GM19023 (cell line): ENCODE data around the gene NUDCD3.

Source experiments
- ATAC-seq: cut with Tn5 transposase; IDR thresholded peaks from one replicate; pipeline ENCODE4 v1.9.1; 2021; ENCODE audit warnings: mild to moderate bottlenecking, moderate library complexity; ENCODE audit not compliant: unreplicated experiment

NUDCD3 gene

DNA sequence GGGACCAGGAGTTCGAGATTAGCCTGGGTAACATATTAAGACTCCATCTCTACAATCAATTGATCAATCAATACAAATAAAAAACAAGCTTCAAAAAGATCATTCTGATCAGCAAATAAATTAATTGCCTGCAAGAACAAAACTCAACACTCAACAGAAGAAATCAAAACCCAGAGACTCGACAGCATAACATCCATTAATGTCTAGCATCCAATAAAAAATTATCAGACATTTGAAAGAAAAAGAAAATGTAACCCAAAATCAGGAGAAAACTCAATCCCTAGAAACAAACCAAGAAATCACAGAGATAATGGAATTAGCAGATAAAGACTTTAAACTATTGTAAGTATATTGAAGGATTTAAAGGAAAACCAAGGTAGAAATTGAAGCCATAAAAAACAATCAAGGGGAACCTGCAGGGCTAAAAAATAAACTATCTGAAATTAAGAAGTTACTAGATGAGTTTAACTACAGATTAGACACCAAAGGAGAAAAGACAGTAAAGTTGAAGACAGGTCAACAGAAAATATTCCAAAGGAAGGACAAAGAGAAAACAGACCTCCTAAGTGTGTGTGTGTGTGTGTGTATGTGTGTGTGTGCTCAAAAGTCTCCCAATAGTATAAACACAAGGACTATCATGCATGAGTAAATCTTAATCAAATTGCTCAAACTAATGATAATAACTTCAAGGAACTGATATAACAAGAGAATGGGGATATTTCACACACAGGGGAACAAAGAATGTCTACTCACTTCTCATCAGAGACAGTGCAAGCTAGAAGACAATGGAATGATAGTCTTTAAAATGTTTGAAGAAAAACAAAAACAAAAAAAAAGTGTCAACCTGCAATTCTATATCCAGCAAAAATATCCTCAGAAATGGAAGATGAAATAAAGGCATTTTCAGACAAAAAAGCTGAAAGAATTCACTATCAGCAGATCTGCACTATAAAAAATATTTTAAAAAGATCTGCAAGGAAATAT lies 7.7 kb downstream of the NUDCD3 start:
- no peak for ATAC-seq

GRCh38 chr7:44477938-44478337 lies 12.5 kb downstream of the NUDCD3 start:
- no peak for ATAC-seq

DNA sequence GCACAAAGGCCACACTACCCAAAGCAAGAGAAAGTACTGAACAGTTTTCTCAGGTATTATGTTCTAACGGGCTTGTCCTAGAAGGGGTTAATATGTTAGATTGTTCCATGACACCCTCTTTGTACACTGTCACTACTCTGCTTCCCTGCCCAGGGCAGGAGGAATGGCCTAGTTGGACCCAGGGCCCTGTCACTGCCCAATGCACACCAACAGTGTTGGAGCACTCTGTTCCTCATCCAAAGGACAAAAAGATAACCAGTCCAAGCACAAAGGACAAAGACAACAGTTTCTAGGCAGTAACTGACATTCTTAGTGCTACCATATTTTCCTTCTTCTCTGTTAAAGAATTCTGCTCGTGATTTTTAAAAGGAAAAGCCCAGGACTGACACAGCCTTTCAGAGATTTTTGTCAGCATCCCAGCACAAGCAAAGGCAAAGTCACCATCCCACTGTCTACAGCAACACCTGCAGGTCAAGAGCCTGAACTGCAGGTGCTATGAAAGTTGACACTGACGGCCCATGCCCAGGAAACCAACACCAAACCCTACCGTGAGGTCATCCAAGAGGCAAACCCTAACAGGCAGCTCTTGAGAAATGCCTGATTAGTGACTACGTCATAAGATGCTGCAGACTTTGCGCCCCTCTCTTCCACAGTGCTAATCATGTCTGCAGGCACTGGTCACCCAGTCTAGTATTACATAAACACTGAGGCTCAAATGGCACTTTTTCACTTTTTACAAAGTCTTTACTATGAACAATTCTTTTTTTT lies 13.2 kb downstream of the NUDCD3 start:
- ATAC-seq, result no peak

DNA sequence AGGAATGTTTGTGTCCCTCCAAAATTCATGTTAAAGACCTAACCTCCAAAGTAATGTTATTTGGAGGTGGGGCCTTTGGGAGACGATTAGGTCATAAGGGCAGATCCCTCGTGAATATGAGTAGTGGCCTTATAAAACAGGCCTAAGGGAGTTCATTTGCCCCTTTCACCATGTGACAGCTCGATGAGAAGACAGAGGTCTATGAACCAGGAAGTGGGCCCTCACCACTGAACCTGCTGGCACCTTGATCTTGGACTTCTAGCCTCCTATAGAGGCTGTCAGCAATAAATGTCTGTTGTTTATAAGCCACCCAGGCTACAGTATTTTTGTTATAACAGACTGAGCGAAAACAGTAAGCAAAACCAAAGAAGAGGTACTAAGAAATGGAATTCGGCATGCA lies 14.1 kb downstream of the NUDCD3 start:
- ATAC-seq, result no peak

GRCh38 chr7:44473295-44473694 lies 17.2 kb downstream of the NUDCD3 start:
- ATAC-seq, result no peak

DNA sequence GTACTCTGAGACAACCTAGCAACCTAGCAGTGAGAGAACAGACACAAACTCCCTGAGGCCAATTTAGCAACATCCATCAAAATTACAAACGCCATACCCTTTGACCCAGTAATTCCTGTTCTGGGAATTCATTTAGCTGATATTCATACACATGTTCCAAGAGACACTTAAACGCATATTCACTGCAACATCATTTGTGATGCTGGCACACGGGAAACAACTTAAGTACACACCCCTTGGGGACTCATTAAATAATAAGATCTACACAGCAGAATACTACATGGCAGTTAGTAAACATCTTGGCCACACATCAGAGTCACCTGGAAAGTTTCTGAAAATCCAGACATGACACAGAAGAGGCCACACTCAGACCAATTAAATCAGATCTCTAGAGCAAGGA lies 17.6 kb downstream of the NUDCD3 start:
- no peak for ATAC-seq

DNA sequence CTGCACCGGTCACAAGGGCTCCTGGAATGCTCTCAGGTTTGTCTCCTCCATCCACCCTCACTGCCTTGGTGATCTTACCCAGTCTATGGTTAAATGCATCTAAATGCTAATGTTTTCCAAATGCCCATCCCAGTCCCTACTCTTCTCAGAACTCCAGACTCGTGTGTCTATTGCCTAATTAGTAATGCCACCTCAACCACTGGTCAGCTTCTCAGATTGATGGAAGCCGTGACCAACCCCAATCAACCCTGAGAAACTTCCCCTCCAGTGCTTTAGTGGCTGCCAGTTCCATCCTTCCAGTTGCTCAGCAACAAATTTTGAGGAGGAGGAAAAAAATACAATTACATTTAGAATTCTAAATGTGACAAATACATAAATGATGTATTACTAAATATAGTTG lies 18.6 kb downstream of the NUDCD3 start:
- ATAC-seq, result no peak

DNA sequence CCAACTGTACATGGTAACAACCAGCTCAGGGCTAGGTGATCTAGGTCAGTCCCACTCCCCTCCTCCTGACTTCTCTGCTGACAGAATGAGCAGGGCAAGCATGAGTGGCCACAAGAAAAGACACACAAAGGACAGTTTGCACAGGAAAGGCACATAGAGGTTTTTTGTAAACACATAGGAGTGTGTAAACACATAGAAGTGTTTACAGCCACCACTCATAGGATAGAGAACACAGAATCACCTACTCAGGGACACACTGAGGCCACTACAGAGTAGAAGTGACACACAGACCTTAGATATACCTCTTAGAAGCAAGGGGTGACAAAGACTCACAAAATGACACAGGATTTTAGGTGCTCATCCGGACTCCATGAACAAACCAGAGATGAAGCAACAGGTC lies 19.0 kb downstream of the NUDCD3 start:
- ATAC-seq, result no peak

DNA sequence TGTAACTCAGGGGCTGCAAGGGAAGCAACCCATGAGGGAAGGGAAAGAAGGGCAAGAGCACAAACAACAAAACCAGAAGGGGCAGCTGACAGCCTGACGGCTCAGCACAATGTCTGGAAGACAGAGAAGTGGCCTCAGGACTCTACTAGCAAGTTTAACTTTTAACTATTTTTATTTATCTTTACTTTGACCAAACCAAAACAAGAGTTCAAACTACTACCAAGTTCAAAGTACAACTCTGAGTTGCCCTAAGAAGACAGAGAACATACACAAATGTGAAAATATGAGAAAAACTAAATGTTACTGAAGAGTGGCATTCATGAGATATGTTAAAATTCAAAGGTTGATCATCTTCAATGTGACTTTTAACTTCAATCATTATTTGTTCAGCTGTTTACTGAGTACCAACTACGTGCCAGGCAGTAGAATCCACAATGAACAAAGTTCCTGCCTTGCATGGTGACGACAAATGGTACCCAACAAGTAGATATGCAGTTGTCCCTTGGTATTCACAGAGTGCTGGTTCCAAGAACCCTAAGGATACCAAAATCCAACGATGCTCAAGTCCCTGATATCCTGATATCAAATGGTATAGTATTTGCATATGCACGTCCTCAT lies 19.7 kb downstream of the NUDCD3 start:
- ATAC-seq, result no peak

GRCh38 chr7:44470135-44470479 lies 20.4 kb downstream of the NUDCD3 start:
- ATAC-seq, result no peak

DNA sequence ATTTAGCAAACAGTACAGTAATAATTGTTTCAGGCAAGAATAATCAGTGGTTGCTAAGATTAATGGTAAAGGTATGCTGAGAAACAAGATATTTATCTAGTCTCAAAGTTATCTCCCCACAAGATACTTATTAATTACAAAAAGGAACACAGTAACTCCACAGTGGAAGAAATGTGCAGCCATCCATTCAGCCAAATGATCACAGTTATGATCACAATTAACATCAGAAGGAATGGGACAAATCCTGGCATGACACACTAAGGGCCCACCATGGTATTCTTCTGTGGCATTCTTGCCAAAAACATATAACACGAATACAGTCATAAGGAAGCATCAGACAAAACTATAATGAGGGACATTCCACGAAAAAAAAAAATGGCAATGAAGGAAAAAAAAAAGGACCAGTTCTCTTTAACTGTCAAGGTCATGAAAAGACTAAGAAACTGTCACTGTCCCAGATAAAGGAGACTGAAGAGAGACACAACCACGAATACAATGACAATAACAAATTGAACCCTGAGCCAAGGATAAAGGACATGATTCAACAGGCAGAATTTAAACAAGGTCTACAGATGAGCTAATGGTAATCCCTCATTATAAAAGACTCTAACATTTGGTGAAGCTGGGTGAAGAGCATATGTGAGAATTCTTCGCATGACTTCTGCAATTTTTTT lies 20.9 kb downstream of the NUDCD3 start:
- no peak for ATAC-seq

- ATAC-seq, result no peak
Measured at GRCh38 chr7:44467217-44467548, 23.3 kb downstream of the NUDCD3 start.

DNA sequence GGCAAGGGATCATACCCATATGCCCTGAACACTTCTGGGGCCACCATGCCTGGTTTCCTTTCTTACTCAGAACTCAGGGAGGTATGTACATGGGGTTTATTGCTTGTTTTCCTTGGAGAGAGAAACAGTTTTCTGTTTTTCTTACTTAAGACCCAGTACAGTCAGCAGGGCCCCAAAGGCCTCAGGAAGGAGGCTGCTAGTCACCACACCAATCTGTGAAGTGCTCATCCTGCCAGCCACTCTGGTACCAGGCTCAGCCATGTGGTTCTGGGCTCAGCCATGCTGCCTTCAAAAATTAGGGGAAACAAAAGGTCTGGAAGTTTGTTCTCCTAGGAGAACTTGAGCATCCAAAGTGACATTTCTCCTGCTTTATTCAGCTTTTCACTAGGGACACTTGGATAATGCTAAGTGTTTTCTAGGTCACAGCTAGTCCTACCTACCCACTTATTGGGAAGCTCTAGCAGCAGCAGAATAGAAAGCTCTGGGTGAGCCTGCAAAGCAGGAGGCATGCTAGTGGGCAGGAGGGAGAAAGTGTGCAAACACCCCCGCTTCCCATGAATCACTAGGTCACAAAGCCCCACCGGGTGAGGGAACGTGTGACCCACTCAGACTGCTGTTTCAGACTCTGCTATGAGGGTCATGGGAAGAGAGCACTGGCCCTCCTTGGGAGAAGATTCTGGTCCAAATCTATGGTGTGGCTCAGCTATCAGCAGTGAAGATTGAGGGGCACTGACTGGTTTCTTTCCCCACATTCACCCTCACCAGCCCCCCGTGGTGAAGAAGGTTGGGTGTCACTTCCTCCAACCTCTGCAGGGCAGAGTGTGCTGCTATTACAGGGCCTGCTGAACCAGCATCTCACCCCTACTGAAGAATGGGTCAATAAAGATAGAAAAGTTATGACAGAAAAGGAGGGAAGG lies 23.9 kb downstream of the NUDCD3 start:
- no peak for ATAC-seq

DNA sequence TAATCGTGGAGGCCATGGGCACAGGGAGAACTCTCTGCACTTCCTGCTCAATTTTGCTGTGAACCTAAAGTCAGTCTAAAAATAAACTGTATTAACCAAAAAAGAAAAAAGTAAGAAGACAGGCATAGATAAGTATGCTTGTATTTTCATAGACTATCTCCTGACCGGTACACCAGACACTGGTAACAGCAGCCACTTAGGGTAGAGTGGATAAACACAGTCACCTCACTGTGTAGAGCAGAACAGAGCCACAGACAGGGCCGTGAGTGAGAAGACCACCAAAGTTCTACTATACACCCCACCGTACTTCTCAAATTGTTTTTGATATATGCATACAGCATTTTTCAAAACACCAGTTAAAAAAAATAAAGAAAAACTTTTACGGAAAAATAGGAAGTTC lies 25.0 kb downstream of the NUDCD3 start:
- no peak for ATAC-seq

DNA sequence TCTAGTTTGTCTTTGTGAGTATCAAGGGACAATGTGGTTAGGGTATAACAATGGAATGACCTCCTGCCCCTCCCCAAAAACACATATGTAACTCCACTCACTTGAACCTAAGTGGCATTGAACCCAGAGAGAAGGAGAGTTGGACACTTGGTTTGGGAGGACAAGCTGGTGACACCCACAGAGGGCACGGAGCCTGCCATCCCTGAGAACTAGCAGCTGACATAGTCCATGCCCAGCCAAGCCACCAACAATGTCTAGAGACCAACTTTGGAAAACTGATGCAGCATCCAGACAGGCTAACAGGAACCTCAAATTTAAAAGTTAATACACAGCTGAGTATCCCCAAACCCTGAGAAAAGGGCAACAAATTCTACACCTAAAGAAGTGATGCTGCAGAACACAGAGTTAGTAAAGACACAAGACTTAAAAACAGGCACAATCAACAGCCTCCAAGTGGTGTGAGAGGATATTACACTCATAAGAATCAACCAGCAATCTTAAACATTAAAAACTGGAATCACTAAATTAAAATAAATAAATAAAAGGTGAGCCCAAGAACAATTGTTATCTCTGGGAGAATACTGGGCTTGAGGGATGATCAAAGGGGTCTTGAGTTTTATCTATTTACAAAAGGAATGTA lies 27.2 kb downstream of the NUDCD3 start:
- ATAC-seq, result no peak

DNA sequence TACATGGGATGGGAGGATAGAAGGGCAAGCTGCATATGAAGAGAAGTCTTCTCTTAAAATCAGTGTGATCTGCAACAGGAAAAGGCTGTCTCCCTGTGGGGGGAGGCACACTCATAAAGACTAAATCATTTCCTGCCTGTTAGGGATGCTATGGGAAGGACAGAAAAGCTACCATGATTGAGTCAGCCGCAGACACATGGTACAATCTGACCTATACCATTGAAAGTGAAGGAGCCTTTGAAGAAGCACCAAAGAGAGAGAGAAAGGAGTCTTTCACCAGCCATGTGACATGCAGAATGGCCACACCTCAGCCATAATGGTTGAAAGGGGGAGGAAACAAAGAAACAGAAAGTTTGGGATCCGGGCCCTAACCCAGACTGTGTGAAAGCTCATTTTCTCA lies 29.1 kb downstream of the NUDCD3 start:
- ATAC-seq, result no peak

DNA sequence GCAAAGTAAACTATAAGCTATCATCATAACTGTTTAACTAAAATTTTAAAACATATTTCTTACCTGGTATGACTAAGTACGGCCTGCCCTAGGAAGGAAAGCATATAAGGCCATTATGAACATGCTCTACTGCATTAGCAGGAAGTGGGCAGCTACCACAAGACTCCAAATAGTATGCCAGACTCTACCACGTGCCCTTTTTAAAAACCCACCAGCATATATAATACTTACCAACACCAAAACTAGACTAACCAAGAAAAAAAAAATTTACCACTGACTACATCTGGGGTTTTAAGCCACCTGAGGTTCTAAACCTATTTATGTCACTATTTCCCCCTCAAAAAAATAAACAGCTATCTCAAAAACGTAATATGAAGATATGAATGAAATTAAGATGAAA lies 30.1 kb downstream of the NUDCD3 start:
- ATAC-seq, result peak; percentile 99

DNA sequence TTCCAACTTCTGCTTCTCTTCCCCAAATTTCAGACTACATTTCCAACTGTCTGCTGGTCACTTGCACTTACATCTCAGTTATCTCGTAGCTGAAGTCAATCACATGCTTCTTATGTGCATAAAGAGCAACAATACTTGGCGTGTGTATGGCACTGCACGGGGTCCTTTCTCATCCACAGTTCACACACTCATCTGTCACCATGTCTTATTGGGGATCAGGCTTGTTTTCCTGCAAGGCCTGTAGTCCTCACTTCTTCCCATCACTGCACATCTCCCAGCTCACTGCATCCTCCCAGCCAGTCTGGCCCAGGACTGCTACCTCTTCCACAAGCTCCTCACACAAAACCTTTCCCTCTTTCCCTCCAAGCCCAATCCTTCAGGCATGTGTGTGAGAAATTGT lies 35.3 kb downstream of the NUDCD3 start:
- no peak for ATAC-seq

DNA sequence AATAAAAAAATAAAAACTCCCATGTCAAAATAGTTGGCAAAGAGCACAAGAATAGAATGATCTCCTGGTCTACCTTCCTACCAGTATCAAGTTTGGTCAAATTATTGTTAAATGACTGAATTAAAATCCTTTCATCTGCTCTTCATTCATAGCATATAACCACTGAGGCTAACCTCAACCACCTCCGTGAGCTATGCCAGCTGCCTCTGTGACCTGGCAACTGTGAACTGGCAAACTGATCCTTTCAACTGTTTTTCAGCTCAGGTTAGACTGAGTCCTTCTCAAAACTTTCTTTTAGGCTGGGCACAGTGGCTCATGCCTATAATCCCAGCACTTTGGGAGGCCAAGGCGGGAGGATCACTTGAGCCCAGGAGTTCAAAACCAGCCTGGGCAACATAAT lies 36.1 kb downstream of the NUDCD3 start:
- ATAC-seq, result no peak

GRCh38 chr7:44451123-44451522 lies 39.3 kb downstream of the NUDCD3 start:
- no peak for ATAC-seq
